ENCODE measurements around the gene HRH2. TPM values are rescaled to one million over a fixed set of nuclear protein-coding genes. Genes with fewer than 3 reads are reported as not detected.
"Not testable (repeated sequence)": the region's sequence is repeated elsewhere in the genome, so short reads cannot be mapped to it uniquely, and the experiment has no call there.

HRH2 gene, protein sequence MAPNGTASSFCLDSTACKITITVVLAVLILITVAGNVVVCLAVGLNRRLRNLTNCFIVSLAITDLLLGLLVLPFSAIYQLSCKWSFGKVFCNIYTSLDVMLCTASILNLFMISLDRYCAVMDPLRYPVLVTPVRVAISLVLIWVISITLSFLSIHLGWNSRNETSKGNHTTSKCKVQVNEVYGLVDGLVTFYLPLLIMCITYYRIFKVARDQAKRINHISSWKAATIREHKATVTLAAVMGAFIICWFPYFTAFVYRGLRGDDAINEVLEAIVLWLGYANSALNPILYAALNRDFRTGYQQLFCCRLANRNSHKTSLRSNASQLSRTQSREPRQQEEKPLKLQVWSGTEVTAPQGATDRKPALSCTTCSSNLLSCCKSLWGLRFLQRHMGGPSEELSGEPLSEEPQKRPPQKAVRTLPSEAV
- 1 to 10 TPM; 2.5 to 3.2 TPM for total RNA-seq

DNA sequence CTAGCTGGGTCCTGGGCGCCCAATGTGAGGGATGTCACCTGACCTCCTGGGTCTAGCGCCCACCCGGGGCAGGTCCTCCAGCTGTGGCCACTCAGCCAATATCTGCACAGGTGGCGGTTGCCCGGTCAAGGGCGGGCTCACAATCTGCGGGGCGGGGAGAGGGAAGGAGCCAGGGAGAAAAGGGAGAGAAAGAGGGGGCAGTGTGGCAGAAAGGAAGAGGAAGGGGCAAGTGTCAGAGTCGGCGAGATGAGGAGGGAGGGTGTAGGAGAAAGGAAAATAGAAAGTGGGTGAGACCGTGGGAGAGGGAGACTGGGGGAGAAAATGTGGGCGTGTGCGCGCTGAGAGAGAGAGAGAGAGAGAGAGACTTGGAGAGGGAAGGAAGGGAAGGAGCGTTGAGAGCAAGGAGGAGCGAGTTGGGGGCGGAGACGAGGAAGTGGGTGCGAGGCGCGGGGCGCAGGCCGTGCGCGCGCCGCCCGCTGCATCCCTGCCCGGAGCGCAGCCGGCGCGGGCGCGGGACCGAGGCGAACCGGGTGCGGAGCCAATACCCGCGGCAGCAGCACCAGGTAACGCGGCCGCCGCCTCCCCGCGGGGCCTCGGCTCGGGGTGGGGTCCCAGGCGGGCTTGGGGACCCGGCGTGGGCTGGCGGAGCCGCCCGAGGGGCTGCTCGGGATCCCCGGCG lies at the start of gene HRH2:
Gene HRH2 (plus strand): TSS at position 479 of the 679 bp plus-strand sequence. CDS start 25,163 bp downstream, outside the sequence.
- ATAC-seq = peak in 1 of 2 donors; percentile 45
- H3K27me3 Mint-ChIP-seq = peaks cover 47 to 63% of the 10 kb centered on the region in 2 donors
- H3K4me1 Mint-ChIP-seq (ENCODE audit: low read depth in 2 of 2) = peaks cover 23 to 29% of the 10 kb centered on the region in 2 donors

DNA sequence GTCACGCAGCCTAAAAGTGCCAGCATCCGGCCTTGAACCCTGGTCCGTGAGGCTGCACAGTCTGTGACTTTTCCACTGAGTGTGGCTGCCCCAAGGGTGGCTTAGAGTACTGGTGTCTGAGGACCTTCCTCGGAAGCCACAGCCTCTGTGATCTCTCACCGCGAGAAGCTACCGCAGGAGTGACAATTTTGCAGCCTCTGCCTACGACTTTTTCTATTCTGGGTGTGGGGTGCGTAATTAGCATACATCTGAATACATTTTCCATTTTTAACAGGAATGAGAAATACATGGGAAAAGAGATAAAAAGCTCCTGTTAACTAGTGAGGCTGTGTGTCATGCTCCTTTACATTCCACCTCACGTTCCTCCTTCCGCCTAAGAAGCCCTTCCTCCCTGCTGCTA lies 48.3 kb upstream of the HRH2 start:
- ATAC-seq (no peak), DNase-seq (ENCODE audit: low spot score) (no peak)
- H3K27me3 Mint-ChIP-seq = peaks cover 18 to 48% of the 10 kb centered on the region in 2 donors
- H3K4me1 Mint-ChIP-seq (ENCODE audit: low read depth in 2 of 2) = no peaks in the 10 kb centered on the region
- H3K4me3 Mint-ChIP-seq = no peak overlapping the region
- no peak overlapping the region for H3K27ac Mint-ChIP-seq
- no peaks in the 10 kb centered on the region for H3K36me3 Mint-ChIP-seq
- H3K9me3 Mint-ChIP-seq = peaks cover 2% of the 10 kb centered on the region

More for the DNA sequence above, at the start of gene HRH2:
- Mint-ChIP-seq H3K36me3 (no peaks in the 10 kb centered on the region), H3K9me3 (no peaks in the 10 kb centered on the region), H3K4me3 (peak within 1 kb of the TSS; percentile 84), H3K27ac (peak within 1 kb of the TSS in 1 of 2 donors; percentile 54)
- DNase-seq (ENCODE audit: low spot score) = no peak

DNA sequence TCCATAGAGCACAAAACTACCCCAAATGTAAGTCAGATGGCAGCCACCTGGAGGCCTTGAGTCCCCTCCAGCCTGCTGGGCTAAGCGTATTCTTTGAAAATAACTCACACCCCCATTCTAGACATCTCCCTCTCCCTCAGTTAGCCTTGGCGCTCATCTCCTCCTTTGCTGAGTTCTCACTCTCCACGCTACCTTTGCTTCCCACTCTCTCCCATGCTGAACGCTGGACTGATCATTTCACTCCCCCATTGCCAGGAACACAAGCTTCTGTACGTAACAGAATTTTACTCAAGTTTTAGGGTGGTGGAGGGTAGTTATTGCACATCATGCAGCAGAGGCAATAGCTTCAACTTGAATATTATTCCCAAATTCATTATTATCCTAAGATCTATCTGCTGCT lies 47.5 kb upstream of the HRH2 start:
- no peak overlapping the region for H3K27ac Mint-ChIP-seq
- H3K27me3 Mint-ChIP-seq = peaks cover 15 to 42% of the 10 kb centered on the region in 2 donors
- ATAC-seq (no peak), DNase-seq (ENCODE audit: low spot score) (no peak)
- no peaks in the 10 kb centered on the region for H3K4me1 Mint-ChIP-seq (ENCODE audit: low read depth in 2 of 2)
- no peak overlapping the region for H3K4me3 Mint-ChIP-seq
- no peaks in the 10 kb centered on the region for H3K9me3 Mint-ChIP-seq
- H3K36me3 Mint-ChIP-seq = no peaks in the 10 kb centered on the region

DNA sequence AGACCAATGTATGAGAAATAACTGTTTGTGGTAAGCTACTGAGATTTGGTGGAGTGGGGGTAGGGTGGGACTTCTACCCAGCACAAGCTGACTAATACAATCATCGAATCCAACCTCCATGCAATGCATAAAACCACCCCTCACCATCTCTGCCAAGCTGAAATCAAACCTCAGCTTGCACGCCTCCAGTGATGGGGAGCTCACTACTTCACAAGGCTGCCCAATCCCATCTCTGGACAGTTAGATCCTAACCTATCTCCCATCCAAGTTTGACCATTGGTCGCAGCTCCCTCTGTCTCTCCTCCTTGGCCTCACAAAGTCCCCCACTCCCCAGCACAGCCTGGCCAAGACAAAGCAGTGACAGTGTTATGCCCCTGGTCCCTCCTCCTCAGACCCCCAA lies 47.0 kb upstream of the HRH2 start:
- ATAC-seq (no peak), DNase-seq (ENCODE audit: low spot score) (no peak)
- Mint-ChIP-seq H3K4me3 (no peak overlapping the region), H3K36me3 (no peaks in the 10 kb centered on the region), H3K27me3 (peaks cover 15 to 37% of the 10 kb centered on the region in 2 donors), H3K27ac (no peak overlapping the region), H3K4me1 (ENCODE audit: low read depth in 2 of 2) (no peaks in the 10 kb centered on the region), H3K9me3 (no peaks in the 10 kb centered on the region)

DNA sequence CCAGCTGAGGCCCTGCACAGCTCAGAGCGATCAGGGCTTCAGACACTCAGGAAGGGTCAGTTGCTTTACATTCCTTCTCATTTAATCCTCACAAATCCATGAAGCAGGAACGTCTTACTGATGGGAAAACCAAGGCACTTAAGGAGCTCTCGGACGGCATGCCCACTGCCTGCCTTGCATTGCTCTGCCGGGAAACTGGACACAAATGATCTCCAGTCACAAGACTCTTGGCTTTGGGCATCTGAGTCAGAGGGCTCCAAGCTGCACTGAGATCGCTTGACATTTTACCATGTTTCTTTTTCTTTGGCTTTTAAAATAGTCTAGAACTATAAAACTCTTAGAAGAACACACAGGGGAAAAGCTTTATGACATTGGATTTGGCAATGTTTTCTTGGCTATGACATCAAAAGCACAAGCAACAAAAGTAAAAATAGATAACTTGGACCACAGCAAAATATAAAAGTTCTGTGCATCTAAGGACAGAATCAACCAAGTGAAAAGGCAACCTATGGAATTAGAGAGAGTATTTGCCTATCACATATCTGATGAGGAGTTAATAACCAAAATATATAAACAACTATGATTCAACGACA lies 43.6 kb upstream of the HRH2 start:
- H3K27me3 Mint-ChIP-seq = peaks cover 18 to 44% of the 10 kb centered on the region in 2 donors
- no peak overlapping the region for H3K4me3 Mint-ChIP-seq
- DNase-seq (ENCODE audit: low spot score) = no peak
- H3K27ac Mint-ChIP-seq = no peak overlapping the region
- H3K4me1 Mint-ChIP-seq (ENCODE audit: low read depth in 2 of 2) = no peaks in the 10 kb centered on the region
- H3K9me3 Mint-ChIP-seq = no peaks in the 10 kb centered on the region
- H3K36me3 Mint-ChIP-seq = no peaks in the 10 kb centered on the region
- no peak for ATAC-seq

DNA sequence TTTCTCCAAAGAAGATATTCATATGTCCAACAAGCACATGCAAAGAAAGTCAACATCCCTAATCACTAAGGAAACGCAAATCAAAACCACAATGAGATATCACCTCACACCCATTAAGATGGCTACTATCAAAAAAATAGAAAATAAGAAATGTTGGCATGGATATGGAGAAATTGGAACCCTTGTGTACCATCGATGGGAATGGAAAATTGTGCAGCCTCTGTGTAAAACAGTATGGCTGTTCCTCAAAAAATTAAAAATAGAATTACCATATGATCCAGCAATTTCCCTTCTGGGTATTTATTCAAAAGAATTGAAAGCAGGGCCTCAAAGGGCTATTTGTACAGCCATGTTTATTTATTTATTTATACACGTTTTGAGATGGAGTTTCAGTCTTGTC lies 43.0 kb upstream of the HRH2 start:
- Mint-ChIP-seq H3K4me1 (ENCODE audit: low read depth in 2 of 2) (no peaks in the 10 kb centered on the region), H3K4me3 (no peak overlapping the region), H3K36me3 (no peaks in the 10 kb centered on the region), H3K27me3 (peaks cover 18 to 44% of the 10 kb centered on the region in 2 donors), H3K9me3 (no peaks in the 10 kb centered on the region), H3K27ac (no peak overlapping the region)
- DNase-seq (ENCODE audit: low spot score) = no peak
- ATAC-seq = no peak

DNA sequence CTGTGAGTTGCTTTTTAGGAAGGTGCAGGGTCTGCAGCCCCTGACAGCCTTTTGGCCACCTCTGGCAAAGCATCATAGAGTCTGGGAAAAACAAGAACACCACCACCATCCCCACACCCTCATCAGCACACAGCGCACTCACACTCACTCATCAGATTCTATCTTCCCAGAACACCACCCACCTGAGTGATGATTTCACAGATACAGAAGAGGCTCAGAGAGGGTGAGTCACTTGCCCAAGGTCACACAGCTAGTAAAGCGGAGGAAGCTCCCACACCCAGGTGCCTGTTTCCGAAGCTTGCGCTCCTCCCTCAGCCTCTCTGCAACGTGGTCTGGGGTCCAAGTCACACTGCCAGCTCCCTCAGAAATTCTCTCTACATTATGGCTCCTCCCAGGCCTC lies 41.8 kb upstream of the HRH2 start:
- peaks cover 12 to 34% of the 10 kb centered on the region in 2 donors for H3K27me3 Mint-ChIP-seq
- DNase-seq (ENCODE audit: low spot score) (no peak), ATAC-seq (no peak)
- H3K36me3 Mint-ChIP-seq = no peaks in the 10 kb centered on the region
- no peaks in the 10 kb centered on the region for H3K9me3 Mint-ChIP-seq
- H3K4me1 Mint-ChIP-seq (ENCODE audit: low read depth in 2 of 2) = no peaks in the 10 kb centered on the region
- H3K4me3 Mint-ChIP-seq = no peak overlapping the region
- no peak overlapping the region for H3K27ac Mint-ChIP-seq

DNA sequence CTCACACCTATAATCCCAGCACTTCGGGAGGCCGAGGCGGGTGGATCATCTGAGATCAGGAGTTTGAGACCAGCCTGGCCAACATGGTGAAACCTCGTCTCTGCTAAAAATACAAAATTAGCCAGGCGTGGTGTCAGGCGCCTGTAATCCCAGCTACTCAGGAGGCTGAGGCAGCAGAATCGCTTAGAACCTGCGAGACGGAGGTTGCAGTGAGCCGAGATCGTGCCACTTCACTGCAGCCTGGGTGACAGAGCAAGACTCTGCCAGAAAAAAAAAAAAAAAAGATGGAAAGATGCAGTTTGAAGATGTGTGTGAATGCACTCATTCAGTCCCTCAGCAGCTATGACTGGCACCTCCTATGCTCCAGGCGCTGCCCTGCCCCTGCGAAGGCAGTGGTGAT lies 41.3 kb upstream of the HRH2 start:
- H3K4me3 Mint-ChIP-seq; DNase-seq (ENCODE audit: low spot score); H3K4me1 Mint-ChIP-seq (ENCODE audit: low read depth in 2 of 2); ATAC-seq; H3K27ac Mint-ChIP-seq; H3K9me3 Mint-ChIP-seq; H3K36me3 Mint-ChIP-seq: not testable (repeated sequence)
- H3K27me3 Mint-ChIP-seq = peaks cover 8 to 29% of the 10 kb centered on the region in 2 donors

DNA sequence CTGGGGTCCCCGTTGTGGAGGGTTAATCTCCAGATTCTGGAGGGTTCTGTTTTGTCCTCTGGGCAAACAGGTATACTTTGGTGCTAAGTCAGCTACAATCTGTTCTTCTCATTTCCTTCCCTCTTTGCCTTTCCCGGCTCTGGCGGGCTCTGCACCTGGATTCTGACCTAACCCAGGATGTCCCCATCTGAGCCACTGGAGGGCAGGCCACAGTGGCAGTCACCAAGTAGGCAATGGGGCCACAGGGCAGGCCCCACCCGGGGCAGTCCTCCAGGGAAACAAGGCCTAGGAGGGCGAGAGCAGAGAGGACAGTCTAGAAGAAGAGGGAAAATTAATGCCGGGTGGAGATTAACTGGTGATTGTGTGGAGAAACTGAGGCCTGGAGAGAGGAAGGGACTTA lies 40.4 kb upstream of the HRH2 start:
- peaks cover 8 to 25% of the 10 kb centered on the region in 2 donors for H3K27me3 Mint-ChIP-seq

DNA sequence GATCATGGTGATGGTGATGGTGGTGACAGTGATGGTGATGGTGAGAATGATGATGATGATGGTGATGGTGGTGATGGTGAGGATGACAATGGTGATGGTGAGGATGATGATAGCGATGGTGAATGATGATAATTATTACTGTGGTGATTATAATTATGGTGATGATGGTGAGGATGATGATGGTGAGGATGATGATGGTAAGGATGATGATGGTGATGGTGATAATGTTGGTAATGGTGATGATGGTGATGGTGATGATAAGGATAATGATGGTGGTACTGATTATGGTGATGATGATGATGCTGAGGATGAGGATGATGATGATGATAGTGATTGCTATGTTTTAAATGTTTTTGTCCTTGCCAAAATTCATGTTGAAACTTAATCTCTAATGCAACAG lies 37.3 kb upstream of the HRH2 start:
- no peak for ATAC-seq
- H3K4me3 Mint-ChIP-seq = no peak overlapping the region
- no peaks in the 10 kb centered on the region for H3K4me1 Mint-ChIP-seq (ENCODE audit: low read depth in 2 of 2)
- DNase-seq (ENCODE audit: low spot score) = no peak
- H3K27me3 Mint-ChIP-seq = peaks cover 5 to 10% of the 10 kb centered on the region in 2 donors
- H3K27ac Mint-ChIP-seq = no peak overlapping the region
- H3K9me3 Mint-ChIP-seq = no peaks in the 10 kb centered on the region
- H3K36me3 Mint-ChIP-seq = no peaks in the 10 kb centered on the region

More for the DNA sequence above, 40.4 kb upstream of the HRH2 start:
- H3K36me3 Mint-ChIP-seq = no peaks in the 10 kb centered on the region
- H3K4me1 Mint-ChIP-seq (ENCODE audit: low read depth in 2 of 2) = no peaks in the 10 kb centered on the region
- H3K4me3 Mint-ChIP-seq = no peak overlapping the region
- ATAC-seq (no peak), DNase-seq (ENCODE audit: low spot score) (no peak)
- no peak overlapping the region for H3K27ac Mint-ChIP-seq
- H3K9me3 Mint-ChIP-seq = no peaks in the 10 kb centered on the region

DNA sequence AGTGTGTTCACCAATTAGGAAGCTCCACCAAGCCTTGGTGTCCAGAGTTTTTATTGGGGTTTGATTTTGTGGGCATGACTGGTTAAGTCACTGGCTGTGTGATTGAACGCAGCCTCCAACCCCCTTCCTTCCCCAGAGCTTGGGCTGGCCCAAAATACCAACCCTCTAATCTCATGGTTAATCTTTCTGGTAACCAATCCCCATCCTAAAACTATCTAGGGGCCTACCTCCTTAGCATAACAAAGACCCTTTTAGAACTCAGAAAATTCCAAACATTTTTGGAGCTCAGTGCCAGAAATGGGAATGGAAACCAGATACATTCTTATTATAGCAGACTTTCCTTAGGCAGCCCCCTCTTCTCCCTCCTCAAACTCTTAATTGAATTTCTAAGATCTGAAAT lies 35.9 kb upstream of the HRH2 start:
- Mint-ChIP-seq H3K4me3 (no peak overlapping the region), H3K9me3 (no peaks in the 10 kb centered on the region), H3K27ac (no peak overlapping the region), H3K4me1 (ENCODE audit: low read depth in 2 of 2) (no peaks in the 10 kb centered on the region), H3K36me3 (peaks cover 4% of the 10 kb centered on the region), H3K27me3 (peaks cover 5 to 14% of the 10 kb centered on the region in 2 donors)
- ATAC-seq (no peak), DNase-seq (ENCODE audit: low spot score) (no peak)

DNA sequence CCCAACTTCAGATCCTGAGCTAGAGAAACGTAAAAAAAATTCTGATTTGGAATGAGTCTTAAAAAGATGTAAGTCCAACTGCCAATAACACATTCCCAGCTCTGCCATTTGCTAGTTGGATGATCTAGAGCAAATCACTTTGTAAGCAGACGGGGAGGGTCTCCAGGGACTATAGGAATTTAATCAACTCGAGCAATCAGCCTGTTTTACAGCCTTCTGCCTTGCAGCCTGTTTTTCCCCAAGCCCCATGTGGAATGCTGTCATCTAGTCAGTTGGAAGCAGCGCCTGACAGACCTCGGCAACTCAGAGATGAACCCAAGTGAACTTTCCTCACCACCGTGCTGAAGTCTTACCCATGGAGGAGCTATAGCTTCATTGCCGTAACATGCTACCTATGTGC lies 34.8 kb upstream of the HRH2 start:
- DNase-seq (ENCODE audit: low spot score) (no peak), ATAC-seq (no peak)
- H3K9me3 Mint-ChIP-seq = no peaks in the 10 kb centered on the region
- H3K27me3 Mint-ChIP-seq = peaks cover 3 to 8% of the 10 kb centered on the region in 2 donors
- no peaks in the 10 kb centered on the region for H3K4me1 Mint-ChIP-seq (ENCODE audit: low read depth in 2 of 2)
- H3K4me3 Mint-ChIP-seq = no peak overlapping the region
- peaks cover 4% of the 10 kb centered on the region for H3K36me3 Mint-ChIP-seq
- H3K27ac Mint-ChIP-seq = no peak overlapping the region

DNA sequence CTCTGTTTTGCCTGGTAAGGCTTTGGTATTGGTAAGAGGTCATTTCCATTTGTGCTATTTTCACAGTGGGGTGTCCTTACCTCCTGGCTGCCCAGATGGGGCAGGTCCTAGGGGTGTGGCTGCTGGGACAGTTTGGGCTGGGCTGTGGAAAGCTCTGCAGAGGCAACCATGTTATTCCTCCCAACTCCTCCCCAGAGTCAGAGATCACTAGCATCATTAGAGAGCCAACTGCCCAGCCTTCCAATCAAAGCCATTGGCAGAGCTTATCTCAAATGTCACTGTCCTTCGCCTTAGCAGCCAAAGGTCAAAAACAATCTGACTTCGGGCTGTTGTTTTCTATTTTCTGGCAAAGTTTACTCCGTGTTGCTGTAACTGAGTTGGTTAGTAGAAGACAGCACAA lies 33.6 kb upstream of the HRH2 start:
- Mint-ChIP-seq H3K27me3 (peaks cover 5 to 8% of the 10 kb centered on the region in 2 donors), H3K9me3 (no peaks in the 10 kb centered on the region), H3K36me3 (peaks cover 4% of the 10 kb centered on the region), H3K27ac (no peak overlapping the region), H3K4me3 (no peak overlapping the region), H3K4me1 (ENCODE audit: low read depth in 2 of 2) (no peaks in the 10 kb centered on the region)
- DNase-seq (ENCODE audit: low spot score) (no peak), ATAC-seq (no peak)

DNA sequence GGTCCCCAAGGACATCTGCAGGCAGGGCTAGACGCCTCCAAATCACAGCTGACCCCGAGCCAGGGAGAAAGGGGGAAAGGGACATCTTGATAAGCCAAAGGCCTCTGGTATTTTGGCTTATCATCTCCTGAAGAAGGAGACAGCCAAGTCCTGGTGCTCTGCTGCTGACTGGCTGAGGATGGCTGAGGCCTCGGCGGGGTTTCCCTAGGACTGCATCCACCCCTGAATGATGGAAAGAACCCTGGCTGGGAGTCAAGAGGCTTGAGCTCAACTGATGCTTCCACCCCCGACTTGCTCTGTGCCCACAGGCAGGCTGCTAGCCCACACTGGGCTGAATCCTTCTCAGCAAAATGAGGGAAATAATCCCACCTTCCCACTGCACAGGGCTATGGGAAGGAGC lies 30.9 kb upstream of the HRH2 start:
- peaks cover 10% of the 10 kb centered on the region for H3K36me3 Mint-ChIP-seq
- DNase-seq (ENCODE audit: low spot score) (no peak), ATAC-seq (peak in 1 of 2 donors; percentile 3)
- no peaks in the 10 kb centered on the region for H3K4me1 Mint-ChIP-seq (ENCODE audit: low read depth in 2 of 2)
- no peak overlapping the region for H3K4me3 Mint-ChIP-seq
- peaks cover 5% of the 10 kb centered on the region for H3K9me3 Mint-ChIP-seq
- peaks cover 11 to 12% of the 10 kb centered on the region in 2 donors for H3K27me3 Mint-ChIP-seq
- no peak overlapping the region for H3K27ac Mint-ChIP-seq
